Muscle layer of duodenum (tissue), 2 donors: ENCODE data around the gene CCDC106.

Source experiments
- H3K27ac ChIP-seq: one replicate; pipeline ENCODE4 v1.7.0; 2013; ENCODE audit warnings: mild to moderate bottlenecking, low read length
- H3K27me3 ChIP-seq: one replicate; pipeline ENCODE4 v1.7.0; 2013; ENCODE audit warnings: low read depth, mild to moderate bottlenecking, control low read depth, low read length
- H3K36me3 ChIP-seq, 2 donors: one replicate each; pipeline ENCODE4 v1.7.0; 2013; ENCODE audit warnings: low read length in 2 of 2, control low read depth in 1 of 2, mild to moderate bottlenecking in 1 of 2; ENCODE audit not compliant: insufficient read depth in 2 of 2, control insufficient read depth in 1 of 2
- H3K4me1 ChIP-seq, 2 donors: one replicate each; pipeline ENCODE4 v1.7.0; 2013; ENCODE audit warnings: low read length in 2 of 2, mild to moderate bottlenecking in 2 of 2, control low read depth in 1 of 2, moderate library complexity in 1 of 2; ENCODE audit not compliant: insufficient read depth in 2 of 2, control insufficient read depth in 1 of 2
- H3K4me3 ChIP-seq, 2 donors: one replicate each; pipeline ENCODE4 v1.7.0; 2013; ENCODE audit warnings: low read length in 2 of 2, low read depth in 1 of 2, mild to moderate bottlenecking in 1 of 2
- H3K9me3 ChIP-seq, 2 donors: one replicate each; pipeline ENCODE4 v1.7.0; 2013; ENCODE audit warnings: low read length in 2 of 2, control low read depth in 1 of 2, mild to moderate bottlenecking in 1 of 2; ENCODE audit not compliant: control insufficient read depth in 1 of 2
- donor health status: healthy.

CCDC106 gene

DNA sequence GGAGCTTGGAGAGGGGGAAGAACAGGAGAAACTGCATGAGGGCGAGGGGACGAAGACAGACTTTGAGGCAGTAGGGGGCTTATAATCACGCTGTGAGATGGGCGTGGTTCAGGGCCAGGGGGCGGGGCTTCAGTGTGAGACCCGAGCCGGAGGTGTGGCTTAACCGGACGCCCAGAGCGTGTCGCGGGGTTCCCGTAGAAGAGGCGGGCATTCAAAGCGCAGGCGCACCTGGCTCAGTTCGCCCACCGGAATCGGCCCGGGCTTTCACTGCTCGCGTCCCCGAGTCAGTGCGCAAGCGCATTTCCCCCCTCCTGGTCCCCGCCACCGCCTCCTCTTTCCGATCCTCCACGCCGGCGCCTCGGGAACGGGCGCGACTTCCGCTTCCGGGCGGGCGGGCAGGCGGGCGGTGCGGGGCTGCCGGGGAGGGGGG lies 42.8 kb upstream of the CCDC106 start:
- no peaks in the 10 kb centered on the region for H3K27me3 ChIP-seq
- no peaks in the 10 kb centered on the region for H3K9me3 ChIP-seq
- H3K36me3 ChIP-seq: peaks cover 0 to 9% of the 10 kb centered on the region in 2 donors
- peak overlapping the region; percentile 92 for H3K27ac ChIP-seq
- H3K4me3 ChIP-seq: peak overlapping the region; percentile 63 to 91
- H3K4me1 ChIP-seq: peaks cover 11 to 21% of the 10 kb centered on the region in 2 donors

DNA sequence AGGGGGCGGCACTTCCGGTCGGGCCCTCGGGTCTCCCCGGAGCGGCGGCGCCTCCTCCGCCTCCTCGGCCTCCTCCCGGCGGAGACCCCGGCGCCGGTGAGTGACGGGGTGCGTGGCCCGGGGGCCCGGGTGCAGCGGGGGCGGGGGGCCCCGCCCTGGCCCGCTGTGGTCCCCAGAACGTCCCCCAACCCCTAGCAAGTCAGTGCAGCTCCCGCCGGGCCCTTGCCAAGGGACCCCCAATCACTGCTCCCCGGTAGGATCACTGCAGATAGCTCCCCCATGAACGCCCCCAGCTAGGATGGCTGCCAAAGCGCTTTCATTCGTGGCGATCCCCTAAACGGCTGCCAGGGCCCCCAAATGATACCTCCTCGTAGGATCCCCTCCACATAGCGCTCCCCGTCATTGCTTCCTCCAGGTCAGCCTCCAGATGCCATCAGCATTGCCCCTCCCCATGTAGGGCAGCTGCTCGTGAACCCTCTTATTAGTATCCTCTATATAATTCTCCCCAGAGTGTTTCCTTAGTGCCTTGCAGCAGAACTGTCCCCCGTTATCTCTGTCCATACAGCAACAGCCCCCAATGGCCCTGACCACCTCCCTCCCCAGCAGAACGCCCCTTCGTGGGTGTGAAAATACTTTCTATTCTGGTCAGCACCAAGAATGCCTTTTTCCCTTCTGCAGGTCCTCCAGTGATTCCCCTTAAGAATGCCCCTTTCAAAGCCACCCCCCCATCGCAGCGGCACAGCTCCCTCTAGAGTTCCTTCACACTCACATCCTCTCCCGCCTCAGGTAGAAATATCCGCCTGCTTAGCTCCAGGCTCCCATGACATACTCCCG lies 42.2 kb upstream of the CCDC106 start, which contains the start of gene ZNF865:
Gene ZNF865 (plus strand): TSS at position 11 of the 834 bp plus-strand sequence. CDS start 7,972 bp downstream, outside the sequence.
- Histone ChIP-seq H3K27me3 (no peaks in the 10 kb centered on the region), H3K4me1 (peaks cover 10 to 20% of the 10 kb centered on the region in 2 donors), H3K27ac (peak within 1 kb of the TSS; percentile 92), H3K9me3 (no peaks in the 10 kb centered on the region), H3K4me3 (peak within 1 kb of the TSS; percentile 76 to 91), H3K36me3 (peaks cover 0 to 15% of the 10 kb centered on the region in 2 donors)

DNA sequence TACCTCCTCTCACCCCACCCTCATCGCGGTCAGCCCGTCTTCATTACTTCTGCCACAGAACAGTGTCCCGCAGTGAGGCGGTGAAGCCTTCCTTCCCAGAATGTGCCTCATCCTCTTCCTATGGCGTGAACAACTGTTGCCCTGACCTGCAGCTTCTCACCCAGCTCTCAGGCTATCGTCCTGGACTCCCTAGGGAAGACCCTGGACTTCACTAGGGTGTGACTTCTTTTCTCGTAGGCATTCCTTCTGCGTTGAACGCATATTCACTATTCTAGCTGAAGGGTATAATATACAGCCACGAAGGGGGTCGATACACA lies 41.6 kb upstream of the CCDC106 start:
- Histone ChIP-seq H3K4me3 (peak overlapping the region; percentile 76 to 91), H3K9me3 (no peaks in the 10 kb centered on the region), H3K27ac (peak overlapping the region; percentile 79), H3K4me1 (peaks cover 5 to 19% of the 10 kb centered on the region in 2 donors), H3K27me3 (no peaks in the 10 kb centered on the region), H3K36me3 (peaks cover 0 to 17% of the 10 kb centered on the region in 2 donors)

DNA sequence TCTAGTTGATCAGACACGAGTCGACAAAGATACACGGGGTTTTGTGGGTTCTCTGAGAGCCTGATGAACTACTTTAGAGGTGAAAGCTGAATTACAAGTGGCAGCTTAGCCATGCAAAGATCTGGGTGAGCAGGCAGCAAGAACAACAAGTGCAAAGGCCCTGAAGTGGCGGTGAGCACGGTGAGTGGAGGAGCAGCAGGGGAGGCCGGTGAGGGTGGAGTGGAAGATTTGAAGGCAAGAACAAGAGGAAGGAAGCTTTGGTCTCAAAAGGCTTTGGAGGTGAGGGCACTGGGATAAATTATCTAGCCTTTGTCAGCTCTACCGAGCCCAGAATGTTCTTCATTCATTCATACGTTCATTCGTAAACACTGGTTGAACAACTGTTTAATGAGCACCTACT lies 41.2 kb upstream of the CCDC106 start:
- peaks cover 5 to 21% of the 10 kb centered on the region in 2 donors for H3K4me1 ChIP-seq
- H3K36me3 ChIP-seq: peaks cover 0 to 17% of the 10 kb centered on the region in 2 donors
- no peaks in the 10 kb centered on the region for H3K27me3 ChIP-seq
- H3K9me3 ChIP-seq: no peaks in the 10 kb centered on the region
- H3K27ac ChIP-seq: no peak overlapping the region
- H3K4me3 ChIP-seq: peak overlapping the region; percentile 76 to 91

- H3K9me3 ChIP-seq: no peaks in the 10 kb centered on the region
- no peak overlapping the region for H3K27ac ChIP-seq
- H3K27me3 ChIP-seq: no peaks in the 10 kb centered on the region
- peaks cover 5 to 24% of the 10 kb centered on the region in 2 donors for H3K4me1 ChIP-seq
- no peak overlapping the region for H3K4me3 ChIP-seq
- H3K36me3 ChIP-seq: peaks cover 0 to 17% of the 10 kb centered on the region in 2 donors
Measured at GRCh38 chr19:55609326-55609725, 38.7 kb upstream of the CCDC106 start.

DNA sequence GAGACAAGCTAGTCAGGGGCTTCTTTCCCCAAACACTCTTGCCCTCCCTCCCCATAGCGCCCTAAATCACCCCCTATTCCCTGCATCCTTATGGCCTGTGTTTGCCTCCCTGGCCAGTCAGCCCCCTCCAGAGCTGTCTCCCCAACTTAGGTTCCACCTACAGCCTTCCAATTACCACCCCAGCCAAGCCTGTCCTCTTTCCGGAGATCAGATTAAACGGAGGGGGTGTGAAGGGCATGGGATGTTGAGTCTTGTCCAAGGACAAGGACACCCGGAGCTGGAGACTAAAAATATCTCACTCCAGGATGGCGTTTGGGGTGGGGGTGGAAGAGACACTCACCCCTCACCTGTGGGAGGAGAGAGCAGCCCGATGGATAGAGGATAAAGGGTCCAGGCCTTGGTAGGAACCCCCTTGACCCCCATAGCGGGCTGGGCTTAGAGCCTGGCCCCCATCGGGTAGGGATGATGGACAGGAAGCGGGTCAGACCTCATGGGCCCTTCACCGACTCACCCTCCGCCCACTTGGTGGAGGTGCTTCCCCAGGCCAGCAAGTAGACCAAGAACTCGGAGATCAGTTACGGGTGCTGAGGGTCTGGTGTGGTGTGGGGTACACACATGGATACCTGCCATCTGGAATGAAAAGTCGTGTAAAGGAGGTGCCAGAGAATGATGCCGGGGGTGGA lies 36.6 kb upstream of the CCDC106 start:
- H3K27me3 ChIP-seq: no peaks in the 10 kb centered on the region
- no peak overlapping the region for H3K4me3 ChIP-seq
- no peak overlapping the region for H3K27ac ChIP-seq
- H3K9me3 ChIP-seq: no peaks in the 10 kb centered on the region
- peaks cover 4 to 21% of the 10 kb centered on the region in 2 donors for H3K4me1 ChIP-seq
- peaks cover 0 to 36% of the 10 kb centered on the region in 2 donors for H3K36me3 ChIP-seq

GRCh38 chr19:55611983-55612645 lies 35.9 kb upstream of the CCDC106 start:
- H3K9me3 ChIP-seq: no peaks in the 10 kb centered on the region
- peaks cover 0 to 41% of the 10 kb centered on the region in 2 donors for H3K36me3 ChIP-seq
- H3K27ac ChIP-seq: no peak overlapping the region
- H3K27me3 ChIP-seq: no peaks in the 10 kb centered on the region
- no peak overlapping the region for H3K4me3 ChIP-seq
- peaks cover 0 to 14% of the 10 kb centered on the region in 2 donors for H3K4me1 ChIP-seq

- H3K27me3 ChIP-seq: no peaks in the 10 kb centered on the region
- H3K36me3 ChIP-seq: peaks cover 0 to 47% of the 10 kb centered on the region in 2 donors
- no peaks in the 10 kb centered on the region for H3K9me3 ChIP-seq
- H3K4me3 ChIP-seq: no peak overlapping the region
- H3K27ac ChIP-seq: no peak overlapping the region
- H3K4me1 ChIP-seq: peaks cover 0 to 11% of the 10 kb centered on the region in 2 donors
Measured at GRCh38 chr19:55613396-55613795, 34.6 kb upstream of the CCDC106 start.

GRCh38 chr19:55613930-55614710 lies 33.9 kb upstream of the CCDC106 start:
- H3K4me3 ChIP-seq: no peak overlapping the region
- peaks cover 0 to 11% of the 10 kb centered on the region in 2 donors for H3K4me1 ChIP-seq
- no peaks in the 10 kb centered on the region for H3K9me3 ChIP-seq
- H3K27ac ChIP-seq: no peak overlapping the region
- H3K36me3 ChIP-seq: peaks cover 0 to 46% of the 10 kb centered on the region in 2 donors
- H3K27me3 ChIP-seq: no peaks in the 10 kb centered on the region

DNA sequence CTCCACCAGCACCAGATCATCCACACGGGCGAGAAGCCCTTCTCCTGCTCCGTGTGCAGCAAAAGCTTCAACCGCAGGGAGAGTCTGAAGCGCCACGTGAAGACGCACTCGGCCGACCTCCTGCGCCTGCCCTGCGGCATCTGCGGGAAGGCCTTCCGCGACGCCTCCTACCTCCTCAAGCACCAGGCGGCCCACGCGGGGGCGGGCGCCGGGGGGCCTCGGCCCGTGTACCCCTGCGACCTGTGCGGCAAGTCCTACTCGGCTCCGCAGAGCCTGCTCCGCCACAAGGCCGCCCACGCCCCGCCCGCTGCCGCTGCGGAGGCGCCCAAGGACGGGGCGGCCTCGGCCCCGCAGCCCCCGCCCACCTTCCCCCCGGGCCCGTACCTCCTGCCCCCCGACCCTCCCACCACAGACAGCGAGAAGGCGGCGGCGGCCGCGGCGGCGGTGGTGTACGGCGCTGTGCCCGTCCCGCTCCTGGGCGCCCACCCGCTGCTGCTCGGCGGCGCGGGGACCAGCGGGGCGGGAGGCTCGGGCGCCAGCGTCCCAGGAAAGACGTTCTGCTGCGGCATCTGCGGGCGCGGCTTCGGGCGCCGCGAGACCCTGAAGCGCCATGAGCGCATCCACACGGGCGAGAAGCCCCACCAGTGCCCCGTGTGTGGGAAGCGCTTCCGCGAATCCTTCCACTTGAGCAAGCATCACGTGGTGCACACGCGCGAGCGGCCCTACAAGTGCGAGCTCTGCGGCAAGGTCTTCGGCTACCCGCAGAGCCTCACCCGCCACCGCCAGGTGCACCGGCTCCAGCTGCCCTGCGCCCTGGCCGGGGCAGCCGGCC lies 33.1 kb upstream of the CCDC106 start:
- H3K27me3 ChIP-seq: no peaks in the 10 kb centered on the region
- H3K4me3 ChIP-seq: no peak overlapping the region
- peaks cover 0 to 38% of the 10 kb centered on the region in 2 donors for H3K36me3 ChIP-seq
- peaks cover 0 to 11% of the 10 kb centered on the region in 2 donors for H3K4me1 ChIP-seq
- no peak overlapping the region for H3K27ac ChIP-seq
- no peaks in the 10 kb centered on the region for H3K9me3 ChIP-seq
